ENCODE measurements around the gene CAMTA1.

Gene CAMTA1

DNA sequence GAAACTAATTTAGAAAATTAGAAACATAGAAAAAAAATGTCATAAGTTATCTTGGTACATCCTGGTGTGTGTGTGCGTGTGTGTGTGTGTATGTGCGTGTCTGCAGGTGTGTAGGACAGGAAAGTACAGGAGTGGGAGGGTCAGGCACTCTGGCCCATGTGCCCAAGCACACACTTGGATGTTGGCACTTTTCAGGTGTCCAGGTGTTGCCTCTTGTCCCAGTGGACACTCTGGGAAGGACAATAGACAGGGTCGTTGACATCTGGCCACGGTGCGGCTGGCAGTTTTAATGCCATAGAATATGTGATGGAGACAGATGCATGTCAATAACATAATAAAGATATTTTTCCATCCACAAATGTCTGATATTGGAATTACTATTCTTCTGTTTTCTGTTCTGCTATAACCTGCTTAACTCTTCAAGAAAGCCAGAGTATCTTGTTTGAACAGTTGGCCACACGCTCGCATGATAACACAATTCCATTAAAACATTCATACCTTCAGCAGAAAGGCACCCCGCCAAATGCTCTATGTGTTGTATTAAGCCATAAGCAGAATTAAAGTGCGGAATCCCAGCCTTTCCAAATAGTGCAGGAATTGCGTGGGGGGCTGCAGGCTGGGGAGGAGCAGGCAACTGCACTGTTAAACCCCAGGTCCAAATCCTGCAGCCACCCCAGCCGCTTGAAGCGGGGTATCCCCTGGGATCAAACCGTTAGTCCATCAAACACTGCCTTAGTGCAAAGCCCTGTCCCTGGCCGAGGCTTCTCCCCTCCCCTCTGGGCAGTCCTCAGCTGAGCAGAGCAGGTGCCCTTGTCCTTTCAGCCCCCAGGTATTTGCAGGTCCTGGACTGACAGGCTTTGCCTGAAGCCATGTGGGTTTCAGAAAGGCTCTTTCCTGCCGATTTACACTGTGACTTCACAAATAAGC is 390.0 kb downstream of the CAMTA1 start:
- DNase-seq: no peak

DNA sequence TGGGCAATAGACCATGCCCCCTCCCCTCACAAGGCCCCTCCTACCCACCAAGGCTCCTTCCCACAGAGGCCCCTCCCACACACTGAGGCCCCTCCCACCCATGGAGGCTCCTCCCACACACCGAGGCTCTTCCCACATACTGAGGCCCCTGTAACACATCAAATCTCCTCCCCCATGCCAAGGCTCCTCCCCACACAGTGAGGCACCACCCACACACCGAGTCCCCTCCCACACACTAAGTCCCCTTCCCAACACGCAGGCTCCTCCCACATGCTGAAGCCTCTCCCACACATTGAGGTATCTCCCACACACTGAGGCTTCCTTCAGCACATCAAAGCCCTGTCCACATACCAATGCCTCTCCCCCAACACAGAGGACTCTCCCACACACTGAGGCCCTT is 391.8 kb downstream of the CAMTA1 start:
- no peak for DNase-seq

DNA sequence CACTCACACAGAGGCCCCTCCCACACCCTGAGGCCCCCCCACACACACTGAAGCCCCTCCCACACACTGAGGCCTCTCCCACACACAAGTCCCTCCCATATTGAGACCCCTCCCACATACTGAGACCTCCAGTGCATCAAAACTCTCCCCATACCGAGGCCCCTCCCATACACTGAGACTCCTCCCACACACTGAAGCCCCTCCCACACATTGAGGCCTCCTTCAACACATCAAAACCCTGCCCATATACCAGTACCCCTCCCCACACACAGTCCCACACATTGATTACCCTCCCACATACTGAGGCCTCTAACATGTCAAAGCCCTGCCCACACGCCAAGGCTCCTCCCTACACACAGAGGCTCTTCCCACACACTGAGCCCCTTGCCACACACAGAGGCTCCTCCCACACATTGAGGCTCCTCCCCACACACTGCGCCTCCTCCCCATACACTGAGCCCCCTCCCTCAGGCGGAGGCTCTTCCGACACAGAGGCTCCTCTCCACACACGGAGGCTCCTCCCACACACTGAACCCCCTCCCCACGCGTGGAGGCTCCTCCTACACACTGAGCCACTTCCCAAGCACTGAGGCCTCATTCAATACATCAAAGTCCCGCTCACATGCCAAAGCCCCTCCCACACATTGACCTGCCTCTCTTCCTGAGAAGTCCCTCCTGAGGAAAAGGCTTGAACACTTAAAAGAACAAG is 392.3 kb downstream of the CAMTA1 start:
- DNase-seq: no peak

DNA sequence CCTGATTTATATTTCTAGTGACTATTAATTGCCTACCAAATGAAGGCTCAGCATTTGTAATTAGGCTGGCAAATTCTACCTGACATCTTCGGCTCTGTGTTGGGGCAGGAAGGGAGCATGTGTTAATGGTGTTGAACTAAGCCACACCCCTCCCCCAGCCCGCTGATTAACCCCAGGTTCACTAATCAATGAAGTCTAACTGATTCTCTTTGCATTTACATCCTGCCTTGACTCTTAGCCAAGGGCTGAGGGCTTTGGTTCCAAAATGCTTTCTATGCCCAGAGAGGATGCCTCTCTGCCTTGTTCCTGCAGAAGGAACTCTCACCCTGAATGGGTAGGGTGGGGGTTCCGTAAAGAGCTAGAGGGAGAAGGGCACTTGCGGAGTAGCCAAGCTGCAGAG is 393.1 kb downstream of the CAMTA1 start:
- no peak for DNase-seq

DNA sequence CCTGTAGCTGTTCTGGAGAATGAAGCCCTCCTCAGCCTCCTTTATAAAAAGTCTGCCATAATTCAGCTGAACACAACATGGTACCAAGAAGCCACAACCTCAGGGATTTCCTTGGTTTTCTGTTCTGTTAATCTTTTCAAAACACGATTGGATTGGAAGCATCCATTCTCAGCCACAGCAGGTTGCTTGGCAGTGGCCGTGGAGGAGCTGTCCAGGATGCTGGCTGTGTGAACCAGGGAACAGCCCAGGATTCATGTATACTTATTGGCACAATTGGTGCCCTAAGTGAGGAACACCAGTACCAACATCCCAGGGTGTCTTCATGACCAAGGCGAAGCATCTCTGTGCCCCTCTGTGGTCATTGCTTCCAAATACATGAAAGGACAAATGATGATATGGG is 393.5 kb downstream of the CAMTA1 start:
- DNase-seq: no peak

DNA sequence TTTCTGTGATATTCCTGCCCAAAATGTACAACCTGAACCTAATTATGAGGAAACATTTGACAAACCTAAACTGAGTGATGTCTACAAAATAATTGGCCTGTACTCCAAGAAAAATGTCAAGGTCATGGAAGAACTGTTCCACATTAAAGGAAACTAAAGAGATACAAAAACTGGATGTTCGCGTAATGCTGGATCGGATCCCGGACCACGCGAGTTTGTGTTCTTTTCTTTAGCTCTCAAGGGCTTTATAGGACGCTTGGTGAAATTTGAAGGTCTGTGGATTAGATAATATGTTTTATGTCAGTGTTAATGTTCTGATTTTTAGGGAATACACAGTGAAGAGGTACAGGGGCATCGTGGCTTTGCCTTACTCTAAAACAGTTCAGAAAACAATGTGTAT is 400.5 kb downstream of the CAMTA1 start:
- DNase-seq: no peak

DNA sequence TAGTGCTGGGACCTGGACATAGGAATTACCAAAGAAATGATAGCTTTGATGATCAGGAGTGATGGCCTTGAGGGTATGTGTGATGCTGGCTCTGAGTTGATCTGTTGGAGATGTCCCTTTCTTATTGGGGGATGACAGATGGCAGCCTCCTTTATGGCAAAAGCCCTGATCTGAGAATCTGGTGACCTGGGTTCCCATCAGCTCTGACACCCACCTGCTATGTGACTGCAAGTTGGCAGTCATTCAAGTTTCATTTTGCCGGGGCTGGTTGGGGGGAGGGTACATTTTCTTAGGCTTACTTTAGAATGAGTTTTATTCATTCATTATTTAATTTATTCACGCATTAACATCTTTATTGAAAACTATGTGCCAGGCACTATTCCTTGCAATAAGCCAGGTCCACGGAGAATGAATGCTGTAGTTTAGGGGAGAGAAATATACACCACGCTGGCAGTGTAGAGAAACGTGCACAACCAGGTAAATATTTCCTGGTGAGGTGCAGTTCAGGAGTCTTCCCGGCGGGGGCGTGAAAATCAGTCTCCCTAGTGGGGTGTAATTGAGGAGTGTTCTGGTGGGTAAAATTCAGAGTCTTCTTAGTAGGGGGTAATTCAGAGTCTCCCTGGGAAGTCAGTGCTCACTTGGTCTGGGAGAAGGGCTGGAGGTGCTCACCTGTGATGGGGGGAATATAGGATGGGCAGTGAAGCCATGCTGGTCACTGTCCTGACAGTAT is 401.3 kb downstream of the CAMTA1 start:
- no peak for DNase-seq

GRCh38 chr1:7187112-7187493 is 401.8 kb downstream of the CAMTA1 start:
- no peak for DNase-seq

- no peak for DNase-seq
Observed at GRCh38 chr1:7190261-7190660, 405.0 kb downstream of the CAMTA1 start.

- DNase-seq: no peak
Observed at GRCh38 chr1:7192453-7192852, 407.2 kb downstream of the CAMTA1 start.

GRCh38 chr1:7196036-7196911 is 411.0 kb downstream of the CAMTA1 start:
- DNase-seq: no peak

DNA sequence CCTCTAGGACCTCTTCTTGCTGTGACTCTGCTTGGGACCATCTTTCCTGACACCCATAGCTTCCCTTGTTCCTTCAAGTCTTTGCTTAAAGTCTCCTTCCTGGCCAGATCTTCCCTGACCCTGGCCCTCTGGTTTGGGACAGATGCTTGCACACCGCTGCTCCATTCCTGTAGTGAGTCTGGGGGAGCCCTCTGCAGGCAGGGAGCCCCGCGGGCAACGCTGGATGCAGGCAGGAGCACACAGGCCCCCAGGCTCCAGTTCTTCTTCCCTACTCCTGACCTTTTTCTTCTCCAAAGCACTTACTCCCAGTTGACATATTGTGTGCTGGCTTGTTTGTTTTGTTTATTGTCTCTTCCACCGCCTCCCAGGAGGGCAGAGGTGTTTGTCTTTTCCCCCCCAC is 413.4 kb downstream of the CAMTA1 start:
- no peak for DNase-seq

- no peak for DNase-seq
Observed at GRCh38 chr1:7199077-7199779, 414.0 kb downstream of the CAMTA1 start.

DNA sequence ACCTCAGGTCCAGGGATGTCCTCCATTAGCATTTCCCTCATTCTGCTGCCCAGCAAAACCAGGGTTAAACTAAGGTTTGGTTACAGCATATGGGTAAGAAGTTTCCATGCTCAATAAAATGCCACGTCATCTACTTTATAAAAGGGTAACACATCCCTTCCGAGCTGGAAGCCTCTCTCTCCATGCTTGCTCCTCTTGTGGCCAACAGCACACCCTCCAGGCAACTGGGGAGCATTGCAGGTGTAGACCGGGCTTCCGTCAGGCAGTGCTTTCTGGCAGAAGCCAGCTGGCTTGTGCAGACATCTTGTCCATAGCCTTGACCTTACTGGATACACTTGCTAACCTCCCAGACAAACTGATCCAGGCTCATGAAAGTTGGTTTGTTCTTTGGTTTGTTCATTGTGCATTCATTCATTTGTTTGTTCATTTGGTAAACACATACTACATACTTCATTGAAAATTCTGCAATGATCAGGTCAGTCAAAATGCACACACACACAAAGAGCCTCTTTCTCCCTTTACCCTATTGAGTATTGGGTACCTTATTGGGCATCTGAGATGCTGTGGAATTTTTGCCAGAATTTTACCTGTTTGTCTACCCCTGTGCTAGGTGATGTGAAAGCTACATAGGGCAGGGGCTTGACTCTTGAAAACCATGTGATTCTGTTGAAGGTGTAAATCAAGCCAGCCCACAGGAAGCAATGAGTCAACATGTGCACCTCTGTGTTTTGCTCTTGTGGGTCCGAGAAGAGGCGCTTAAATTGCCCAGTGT is 422.8 kb downstream of the CAMTA1 start:
- DNase-seq: peak; percentile 9

GRCh38 chr1:7208647-7209180 is 423.5 kb downstream of the CAMTA1 start:
- DNase-seq: no peak

DNA sequence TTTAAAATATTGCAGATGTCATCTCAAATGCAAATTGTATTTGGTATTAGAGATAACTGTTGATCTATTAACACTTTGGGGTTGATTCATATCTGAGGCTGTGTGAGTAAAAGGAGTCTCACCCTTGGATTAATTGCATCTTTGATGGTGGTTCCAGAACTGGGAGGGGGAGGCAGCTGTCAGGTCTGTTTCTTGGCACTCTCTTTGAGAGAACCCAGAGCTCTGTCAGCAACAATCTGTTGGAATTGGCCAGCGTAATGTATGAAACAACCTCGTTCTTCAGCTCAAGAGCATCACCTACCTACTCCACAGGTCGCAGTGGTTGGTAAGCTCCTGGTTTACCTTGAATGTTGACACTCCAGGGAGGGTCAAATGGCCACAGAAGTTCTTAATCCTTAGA is 424.1 kb downstream of the CAMTA1 start:
- no peak for DNase-seq

DNA sequence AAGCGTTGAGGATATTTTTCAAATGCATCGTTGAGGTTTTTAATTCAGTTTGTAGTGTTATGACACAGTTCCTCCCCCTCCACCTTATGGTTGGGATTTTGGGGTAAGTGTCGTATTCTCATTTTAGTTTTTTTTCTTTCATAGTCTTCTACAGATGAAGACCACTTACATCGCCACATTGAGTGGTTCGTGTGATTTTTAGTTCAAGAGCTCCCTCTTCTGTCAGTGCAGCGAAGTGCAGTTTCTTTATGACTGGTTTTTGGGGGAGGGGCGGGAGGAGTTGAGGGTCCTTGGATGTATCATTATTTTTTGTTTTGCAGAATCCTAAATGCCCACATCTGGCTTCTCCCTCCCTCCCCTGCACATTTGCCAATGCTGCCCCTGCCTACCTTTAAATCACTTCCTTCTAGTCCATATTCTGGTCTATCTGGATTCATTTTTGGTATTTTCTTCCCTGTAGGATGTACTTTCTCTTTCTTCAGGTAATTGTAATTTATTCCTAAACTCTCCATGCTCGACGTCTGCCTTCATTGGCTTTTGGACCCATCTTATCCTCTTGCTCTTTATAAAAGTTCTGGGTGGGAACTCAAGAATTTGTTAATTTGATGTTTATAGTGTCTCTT is 433.1 kb downstream of the CAMTA1 start:
- DNase-seq: peak; percentile 2

DNA sequence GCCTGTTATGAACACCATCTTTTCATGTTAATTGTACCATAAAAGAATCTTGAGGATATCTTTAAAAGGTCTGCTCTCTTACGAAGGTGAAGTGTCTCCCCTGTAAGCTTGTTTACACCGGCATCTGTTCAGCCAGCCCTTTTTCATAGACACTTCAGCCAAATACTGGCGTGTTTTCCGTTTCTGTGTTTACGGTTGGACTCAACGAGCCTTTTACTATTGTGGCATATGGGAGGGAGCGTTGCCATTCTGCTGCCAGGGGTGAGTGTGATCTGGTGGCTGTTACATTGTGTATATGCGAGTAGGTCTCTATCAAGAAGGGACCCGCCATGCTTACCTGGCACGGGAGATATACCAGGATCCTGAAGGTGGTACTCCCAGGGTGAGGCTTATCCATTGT is 433.8 kb downstream of the CAMTA1 start:
- peak; percentile 0 for DNase-seq

DNA sequence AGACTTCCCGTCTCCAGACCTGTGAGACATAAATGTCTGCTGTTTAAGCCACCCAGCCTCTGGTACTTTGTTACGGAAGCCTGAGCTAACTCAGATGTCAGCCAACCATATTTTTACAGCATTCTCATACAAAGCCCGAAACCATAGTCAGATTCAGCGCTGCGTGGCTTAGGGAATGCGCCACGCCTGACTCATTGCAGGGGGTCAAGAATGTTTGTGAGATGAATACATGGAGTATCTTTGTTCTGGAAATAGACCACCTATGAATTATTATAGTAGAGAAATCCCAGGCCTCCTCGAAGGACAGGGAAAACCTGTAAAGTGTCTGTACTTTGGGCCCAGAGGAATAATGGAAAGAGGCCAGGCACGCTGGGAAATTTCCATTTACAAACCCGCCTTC is 434.8 kb downstream of the CAMTA1 start:
- no peak for DNase-seq

- DNase-seq: no peak
Observed at GRCh38 chr1:7220712-7221252, 435.5 kb downstream of the CAMTA1 start.
